ENCODE measurements around the gene LGALS7.

Gene LGALS7

GRCh38 chr19:38733493-38734175, 39.7 kb downstream of the LGALS7 start:
- Histone ChIP-seq H3K4me2 (ENCODE audit: low read depth, low read length, poor library complexity, severe bottlenecking) (peak overlapping the region; percentile 94), H3K27me3 (ENCODE audit: insufficient read depth, low read length, poor library complexity, severe bottlenecking) (no peaks in the 10 kb centered on the region), H3K9me2 (replicated peaks; ENCODE audit: low read depth, low read length) (no peaks in the 10 kb centered on the region), H4K20me1 (ENCODE audit: insufficient read depth, low read length, poor library complexity, severe bottlenecking) (peaks cover 3% of the 10 kb centered on the region), H3K79me2 (ENCODE audit: insufficient read depth, low read length) (no peaks in the 10 kb centered on the region), H2AFZ (ENCODE audit: low read length) (no peak overlapping the region), H3F3A (ENCODE audit: low read depth) (no peaks in the 10 kb centered on the region), H3K36me3 (ENCODE audit: insufficient read depth, low read length) (peaks cover 14% of the 10 kb centered on the region; the same call in 1 of the 2 replicates), H3K4me3 (ENCODE audit: low read length, poor library complexity, severe bottlenecking) (peak overlapping the region; percentile 63), H3K9ac (ENCODE audit: low read depth, low read length, poor library complexity, severe bottlenecking) (peak overlapping the region; percentile 60), H3K9me3 (ENCODE audit: insufficient read depth, low read depth, low read length) (no peaks in the 10 kb centered on the region), H3K4me1 (ENCODE audit: insufficient read depth, low read length, poor library complexity, severe bottlenecking) (peaks cover 24% of the 10 kb centered on the region)
- TF ChIP-seq, protein P1, sequence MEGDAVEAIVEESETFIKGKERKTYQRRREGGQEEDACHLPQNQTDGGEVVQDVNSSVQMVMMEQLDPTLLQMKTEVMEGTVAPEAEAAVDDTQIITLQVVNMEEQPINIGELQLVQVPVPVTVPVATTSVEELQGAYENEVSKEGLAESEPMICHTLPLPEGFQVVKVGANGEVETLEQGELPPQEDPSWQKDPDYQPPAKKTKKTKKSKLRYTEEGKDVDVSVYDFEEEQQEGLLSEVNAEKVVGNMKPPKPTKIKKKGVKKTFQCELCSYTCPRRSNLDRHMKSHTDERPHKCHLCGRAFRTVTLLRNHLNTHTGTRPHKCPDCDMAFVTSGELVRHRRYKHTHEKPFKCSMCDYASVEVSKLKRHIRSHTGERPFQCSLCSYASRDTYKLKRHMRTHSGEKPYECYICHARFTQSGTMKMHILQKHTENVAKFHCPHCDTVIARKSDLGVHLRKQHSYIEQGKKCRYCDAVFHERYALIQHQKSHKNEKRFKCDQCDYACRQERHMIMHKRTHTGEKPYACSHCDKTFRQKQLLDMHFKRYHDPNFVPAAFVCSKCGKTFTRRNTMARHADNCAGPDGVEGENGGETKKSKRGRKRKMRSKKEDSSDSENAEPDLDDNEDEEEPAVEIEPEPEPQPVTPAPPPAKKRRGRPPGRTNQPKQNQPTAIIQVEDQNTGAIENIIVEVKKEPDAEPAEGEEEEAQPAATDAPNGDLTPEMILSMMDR (conservative IDR thresholded peaks at IDR 0.05; ENCODE audit: low read length) = no peak
- no peak for TF ChIP-seq EZH2phosphoT487 (IDR thresholded peaks at IDR 0.05; ENCODE audit: borderline replicate concordance)

- H3K36me3 ChIP-seq (ENCODE audit: insufficient read depth, low read length) = peaks cover 17% of the 10 kb centered on the region; the same call in 1 of the 2 replicates
- H3K9ac ChIP-seq (ENCODE audit: low read depth, low read length, poor library complexity, severe bottlenecking) = peak overlapping the region; percentile 60
- peak overlapping the region; percentile 94 for H3K4me2 ChIP-seq (ENCODE audit: low read depth, low read length, poor library complexity, severe bottlenecking)
- no peaks in the 10 kb centered on the region for H3F3A ChIP-seq (ENCODE audit: low read depth)
- no peaks in the 10 kb centered on the region for H3K79me2 ChIP-seq (ENCODE audit: insufficient read depth, low read length)
- no peak overlapping the region for H2AFZ ChIP-seq (ENCODE audit: low read length)
- no peaks in the 10 kb centered on the region for H3K27me3 ChIP-seq (ENCODE audit: insufficient read depth, low read length, poor library complexity, severe bottlenecking)
- H3K9me3 ChIP-seq (ENCODE audit: insufficient read depth, low read depth, low read length) = no peaks in the 10 kb centered on the region
- peaks cover 3% of the 10 kb centered on the region for H4K20me1 ChIP-seq (ENCODE audit: insufficient read depth, low read length, poor library complexity, severe bottlenecking)
- no peak for TF ChIP-seq EZH2phosphoT487 (IDR thresholded peaks at IDR 0.05; ENCODE audit: borderline replicate concordance)
- TF ChIP-seq, protein P1 (conservative IDR thresholded peaks at IDR 0.05; ENCODE audit: low read length) = no peak
- no peak overlapping the region for H3K4me3 ChIP-seq (ENCODE audit: low read length, poor library complexity, severe bottlenecking)
- H3K9me2 ChIP-seq (replicated peaks; ENCODE audit: low read depth, low read length) = no peaks in the 10 kb centered on the region
- peaks cover 24% of the 10 kb centered on the region for H3K4me1 ChIP-seq (ENCODE audit: insufficient read depth, low read length, poor library complexity, severe bottlenecking)
Measured at GRCh38 chr19:38733241-38733492, 40.1 kb downstream of the LGALS7 start.

GRCh38 chr19:38731654-38732301, 41.5 kb downstream of the LGALS7 start:
- H3K9me3 ChIP-seq (ENCODE audit: insufficient read depth, low read depth, low read length) = no peaks in the 10 kb centered on the region
- H3K36me3 ChIP-seq (ENCODE audit: insufficient read depth, low read length) = peaks cover 31% of the 10 kb centered on the region; the same call in 1 of the 2 replicates
- H3K4me1 ChIP-seq (ENCODE audit: insufficient read depth, low read length, poor library complexity, severe bottlenecking) = peaks cover 24% of the 10 kb centered on the region
- no peaks in the 10 kb centered on the region for H3K27me3 ChIP-seq (ENCODE audit: insufficient read depth, low read length, poor library complexity, severe bottlenecking)
- no peak overlapping the region for H3K4me3 ChIP-seq (ENCODE audit: low read length, poor library complexity, severe bottlenecking)
- H4K20me1 ChIP-seq (ENCODE audit: insufficient read depth, low read length, poor library complexity, severe bottlenecking) = peaks cover 3% of the 10 kb centered on the region
- no peaks in the 10 kb centered on the region for H3F3A ChIP-seq (ENCODE audit: low read depth)
- H2AFZ ChIP-seq (ENCODE audit: low read length) = no peak overlapping the region
- H3K9ac ChIP-seq (ENCODE audit: low read depth, low read length, poor library complexity, severe bottlenecking) = no peak overlapping the region
- no peaks in the 10 kb centered on the region for H3K9me2 ChIP-seq (replicated peaks; ENCODE audit: low read depth, low read length)
- TF ChIP-seq, protein P1 (conservative IDR thresholded peaks at IDR 0.05; ENCODE audit: low read length) = no peak
- TF ChIP-seq EZH2phosphoT487 (IDR thresholded peaks at IDR 0.05; ENCODE audit: borderline replicate concordance) = no peak
- H3K4me2 ChIP-seq (ENCODE audit: low read depth, low read length, poor library complexity, severe bottlenecking) = no peak overlapping the region
- H3K79me2 ChIP-seq (ENCODE audit: insufficient read depth, low read length) = no peaks in the 10 kb centered on the region

Data from Loucy (cell line).